NCI-H187 (cell line): ENCODE results near the gene LRFN5.
"Not testable (repeated sequence)": the region's sequence is repeated elsewhere in the genome, so short reads cannot be mapped to it uniquely, and the experiment has no call there.

Experiments used
- DNase-seq, 2 experiments: peaks; one replicate each; lab custom pipeline; 2025; lab: John Stamatoyannopoulos, UW

Gene LRFN5

DNA sequence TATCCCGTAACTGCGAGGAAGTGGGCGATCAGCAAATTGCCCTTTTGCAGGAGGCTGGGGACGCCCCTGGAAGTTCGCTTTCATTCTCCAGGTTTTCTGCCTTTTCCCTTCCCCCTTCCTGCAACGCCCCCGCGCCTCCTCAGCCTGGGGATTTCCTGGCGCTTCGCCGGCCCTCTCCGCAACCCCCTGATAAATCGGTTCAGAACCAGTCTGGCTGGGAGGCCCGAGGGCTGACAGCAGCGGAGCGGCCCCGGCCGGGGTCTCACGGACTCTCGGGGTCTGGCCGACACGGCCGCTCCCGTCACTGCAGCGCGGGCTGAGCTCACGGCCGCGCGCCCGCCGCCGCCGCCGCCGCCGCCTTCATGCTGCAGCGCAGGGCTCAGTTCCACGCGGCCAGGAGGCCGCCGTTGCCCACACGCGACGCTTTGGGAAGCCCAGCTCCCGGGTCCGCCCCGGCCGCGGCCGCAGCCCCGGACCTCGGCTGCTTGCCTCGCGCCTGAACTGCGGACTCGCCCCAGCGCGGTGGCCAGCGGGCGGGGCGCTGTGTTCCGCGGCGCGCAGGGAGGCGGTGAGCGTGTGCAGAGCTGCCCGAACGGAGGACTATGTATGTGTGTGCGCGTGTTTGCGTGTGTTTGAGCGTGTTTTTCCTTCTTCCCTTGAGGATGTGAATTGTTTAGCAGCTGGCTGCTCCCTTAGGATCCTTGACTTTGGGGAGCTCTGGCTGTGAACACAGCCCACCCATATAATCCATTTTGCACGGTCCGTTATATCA lies at the start of gene LRFN5:
Gene LRFN5, plus strand, starts transcription at position 345 of the 772 bp plus-strand sequence.
- DNase-seq = peak in 1 of 2 experiments; percentile 21

DNA sequence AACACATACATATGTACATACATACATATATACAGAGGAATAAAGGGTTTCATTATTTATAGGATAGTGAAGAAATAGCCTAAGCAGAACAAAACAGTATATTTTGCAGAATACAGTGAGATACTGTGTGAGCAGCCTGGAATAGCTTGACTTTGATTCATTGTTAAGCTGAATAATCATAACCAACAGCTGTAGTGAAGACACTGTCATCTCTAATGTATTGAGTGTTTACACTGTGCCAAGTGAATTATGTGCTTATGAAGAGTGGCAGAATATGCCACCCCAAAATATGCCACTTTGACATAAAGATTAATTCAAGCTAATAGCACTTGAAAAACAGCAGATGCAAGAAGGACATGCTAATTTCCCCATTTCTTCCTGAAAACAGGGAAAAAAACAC lies 48.2 kb upstream of the LRFN5 start:
- no peak for DNase-seq

DNA sequence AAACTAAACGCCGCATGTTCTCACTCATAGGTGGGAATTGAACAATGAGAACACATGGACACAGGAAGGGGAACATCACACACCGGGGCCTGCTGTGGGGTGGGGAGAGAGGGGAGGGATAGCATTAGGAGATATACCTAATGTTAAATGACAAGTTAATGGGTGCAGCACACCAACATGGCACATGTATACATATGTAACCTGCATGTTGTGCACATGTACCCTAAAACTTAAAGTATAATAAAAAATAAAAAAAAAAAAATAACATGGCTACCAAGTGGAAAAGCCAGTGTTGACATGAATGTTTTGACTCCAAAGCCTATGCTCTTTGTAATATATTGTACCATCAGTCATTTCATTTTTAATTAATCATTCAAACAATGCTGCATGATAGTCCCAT lies 39.8 kb upstream of the LRFN5 start:
- not testable (repeated sequence) for DNase-seq

DNA sequence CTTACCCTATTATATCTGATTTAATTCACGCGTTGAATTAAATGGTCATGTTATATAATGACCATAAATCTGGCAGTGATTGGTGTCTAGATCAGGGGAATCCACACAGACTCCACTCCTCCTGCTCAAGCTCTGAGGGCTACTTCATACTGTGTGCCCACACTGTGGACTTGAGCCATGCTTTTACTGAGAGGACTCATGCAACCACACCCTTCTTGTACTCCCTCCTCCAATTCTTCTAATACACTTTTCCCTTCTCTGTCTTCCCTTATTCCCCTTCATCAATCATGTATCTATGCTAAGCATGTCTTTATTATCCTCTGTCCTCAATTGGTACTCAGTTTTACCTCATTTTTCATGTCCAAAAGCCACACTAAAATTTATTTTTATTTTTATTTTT lies 37.7 kb upstream of the LRFN5 start:
- DNase-seq = no peak

DNA sequence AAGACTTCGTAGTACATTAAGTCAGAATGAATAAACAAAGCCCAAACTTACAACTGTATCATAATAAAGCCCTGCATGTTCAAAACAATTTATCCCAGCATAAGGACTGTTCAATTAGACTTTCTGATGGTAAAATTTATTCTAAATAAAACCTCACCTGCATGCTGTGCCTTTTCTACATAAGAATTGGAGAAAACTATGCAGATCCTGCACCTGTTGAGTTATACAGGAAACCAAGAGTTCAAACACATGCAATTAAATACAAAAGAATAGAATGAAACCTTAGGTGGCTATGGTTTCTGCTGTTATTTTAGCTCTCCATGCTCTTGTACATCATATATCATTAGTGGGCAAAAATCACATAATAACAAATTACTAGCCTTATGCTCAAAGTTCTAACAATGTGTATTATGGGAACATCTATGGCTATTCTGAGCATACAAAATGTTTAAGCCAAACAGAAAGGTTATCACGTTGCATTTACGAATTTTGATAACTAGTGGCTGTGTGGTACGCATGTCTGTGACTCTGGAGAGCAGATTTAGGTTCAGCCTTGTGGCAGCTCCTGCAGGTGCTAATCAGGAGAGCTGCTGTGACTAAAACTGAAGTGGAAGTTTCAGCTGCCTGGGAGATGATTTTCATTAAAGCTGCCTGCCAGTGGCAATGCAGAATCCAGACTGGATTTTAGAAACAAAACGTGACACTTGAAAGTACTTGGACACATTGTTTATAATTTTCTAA lies 36.1 kb upstream of the LRFN5 start:
- peak in 1 of 2 experiments; percentile 31 for DNase-seq

DNA sequence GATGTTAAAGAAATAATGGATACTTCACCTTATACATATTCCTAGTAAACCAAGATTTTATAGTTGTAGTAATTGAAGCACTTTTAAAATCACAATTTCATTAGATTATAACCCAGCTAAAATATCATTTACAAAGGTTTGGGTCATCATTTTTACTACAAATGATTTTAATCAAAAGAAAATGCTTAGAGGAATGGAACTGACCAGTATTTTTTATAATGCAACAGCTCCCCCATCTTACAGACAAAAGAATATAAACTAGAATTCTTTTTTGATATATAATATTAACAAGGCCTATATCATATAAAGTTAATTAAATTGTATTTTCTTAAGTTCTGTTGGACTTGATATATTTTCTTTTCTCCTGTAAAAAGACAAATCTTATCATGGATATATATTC lies 20.4 kb upstream of the LRFN5 start:
- no peak for DNase-seq

DNA sequence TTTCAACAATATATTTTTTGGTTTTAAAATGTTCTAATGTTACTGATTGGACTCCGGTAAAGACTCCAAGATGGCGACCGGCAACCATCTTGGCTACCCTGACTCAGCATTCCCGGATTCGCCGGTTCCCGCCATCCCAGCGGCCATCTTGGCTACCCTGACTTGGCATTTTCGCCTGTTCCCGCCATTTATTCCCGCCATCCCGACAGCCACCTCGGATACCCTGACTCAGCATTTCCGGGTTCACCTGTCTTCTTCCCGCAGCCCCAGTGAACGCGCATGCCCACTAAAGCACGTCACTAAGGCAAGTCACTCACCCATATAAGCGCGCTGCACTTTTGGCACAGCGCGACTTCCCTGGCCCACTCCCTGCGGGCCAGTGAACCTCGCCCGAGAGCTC lies 9.0 kb upstream of the LRFN5 start:
- no peak for DNase-seq

DNA sequence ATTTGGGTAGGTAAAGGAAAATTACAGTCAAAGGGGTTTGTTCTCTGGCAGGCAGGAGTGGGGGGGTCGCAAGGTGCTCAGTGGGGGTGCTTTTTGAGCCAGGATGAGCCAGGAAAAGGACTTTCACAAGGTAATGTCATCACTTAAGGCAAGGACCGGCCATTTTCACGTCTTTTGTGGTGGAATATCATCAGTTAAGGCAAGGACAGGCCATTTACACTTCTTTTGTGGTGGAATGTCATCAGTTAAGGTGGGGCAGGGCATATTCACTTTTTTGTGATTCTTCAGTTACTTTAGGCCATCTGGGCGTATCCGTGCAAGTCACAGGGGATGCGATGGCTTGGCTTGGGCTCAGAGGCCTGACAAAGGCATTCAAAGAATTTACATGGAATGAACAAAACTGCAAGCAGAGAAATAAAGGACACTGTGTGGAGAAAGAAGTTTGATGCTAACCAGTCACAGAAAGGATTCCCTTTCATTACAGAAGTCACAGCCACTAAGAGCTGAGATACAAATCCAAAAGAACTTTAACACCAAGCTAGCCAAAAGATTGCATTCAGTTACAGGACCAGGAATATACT lies 6.8 kb upstream of the LRFN5 start:
- DNase-seq = not testable (repeated sequence)

DNA sequence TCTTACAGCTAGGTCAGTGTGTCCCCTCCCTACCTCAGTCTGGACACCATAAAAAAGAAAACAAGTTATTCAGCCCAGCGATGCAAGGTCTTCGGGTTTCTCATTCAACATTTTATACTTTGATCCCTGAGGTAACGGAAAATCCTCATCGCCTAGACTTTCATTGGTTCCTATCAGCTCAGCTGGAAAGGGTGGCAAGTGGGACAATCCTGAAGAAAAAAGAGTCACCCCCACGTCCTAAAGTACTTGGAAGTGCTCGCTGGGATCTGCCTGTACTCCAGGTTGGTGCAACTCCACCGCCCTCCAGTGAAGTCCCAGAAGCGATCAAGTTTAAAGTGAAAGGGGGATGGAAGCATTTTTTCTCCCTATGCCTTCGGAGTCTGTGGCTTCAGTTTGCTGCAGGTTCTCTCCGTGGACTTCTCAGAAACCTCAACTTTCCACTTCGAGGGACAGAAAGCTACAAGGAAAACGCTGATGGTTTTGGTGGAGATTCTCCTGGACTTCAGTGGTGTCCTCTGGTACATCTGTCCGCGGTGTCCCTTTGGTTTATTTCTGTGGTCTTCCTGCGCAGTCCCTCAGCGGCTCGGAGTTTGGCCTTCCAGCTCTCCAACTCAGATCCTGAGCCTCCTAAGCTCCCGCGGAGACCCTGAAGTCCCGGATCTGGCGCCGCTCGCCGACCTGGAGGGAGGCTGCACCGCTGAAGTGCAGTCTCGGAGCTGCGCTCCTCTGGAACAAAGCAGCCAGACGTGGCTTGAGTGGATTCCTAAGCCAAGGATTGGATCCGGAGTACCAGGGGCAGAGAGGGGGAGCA lies 1.8 kb upstream of the LRFN5 start:
- DNase-seq = peak; percentile 80 to 91

DNA sequence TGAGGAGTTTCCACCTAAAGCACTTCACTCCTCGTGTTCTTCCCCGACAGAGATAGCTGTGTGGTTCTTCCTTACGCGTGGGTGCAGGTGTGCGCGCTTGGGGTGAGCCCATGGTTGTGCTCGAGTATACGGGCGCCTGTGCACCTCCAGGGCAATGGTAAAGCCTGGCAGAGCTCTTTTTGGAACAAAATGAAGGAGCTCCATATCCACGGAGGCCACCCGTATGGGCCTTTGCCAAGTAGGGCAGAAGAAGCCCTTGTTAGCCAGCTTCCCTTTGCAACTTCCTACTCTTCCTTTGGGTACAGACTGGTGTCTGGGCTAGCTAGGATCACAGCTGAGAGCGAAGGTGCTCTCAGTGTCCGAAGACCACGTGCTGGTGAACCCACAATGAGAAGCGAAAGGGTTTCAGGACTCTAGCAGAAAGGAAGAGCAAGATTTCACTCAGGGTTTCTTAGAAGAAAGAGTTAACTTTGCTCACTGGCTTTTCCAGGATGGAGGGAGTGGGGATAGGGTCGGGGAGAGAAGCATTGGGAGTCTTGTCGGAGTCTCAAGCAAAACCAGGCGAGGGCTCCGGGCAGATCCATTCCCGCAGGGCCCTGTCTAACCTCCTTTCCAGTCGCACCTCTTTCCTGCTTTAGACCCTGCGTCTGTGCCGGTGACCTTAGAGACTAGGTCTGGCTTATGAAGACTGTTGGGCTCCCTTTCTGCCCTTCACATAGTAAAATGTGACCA lies 960 bp upstream of the LRFN5 start:
- DNase-seq = peak; percentile 55 to 91

DNA sequence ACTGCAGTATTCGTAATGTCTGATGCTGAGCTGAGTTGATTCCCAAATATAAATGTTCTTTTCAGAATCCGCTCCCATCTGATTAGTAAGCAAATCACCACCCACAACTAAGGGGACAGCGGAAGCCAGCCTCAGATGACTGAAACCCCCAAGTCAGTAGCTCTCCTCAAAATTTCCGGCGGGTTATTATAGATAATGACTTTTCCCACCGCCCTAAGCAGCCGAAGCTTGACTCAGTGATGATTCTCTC lies 469 bp upstream of the LRFN5 start:
- no peak for DNase-seq

DNA sequence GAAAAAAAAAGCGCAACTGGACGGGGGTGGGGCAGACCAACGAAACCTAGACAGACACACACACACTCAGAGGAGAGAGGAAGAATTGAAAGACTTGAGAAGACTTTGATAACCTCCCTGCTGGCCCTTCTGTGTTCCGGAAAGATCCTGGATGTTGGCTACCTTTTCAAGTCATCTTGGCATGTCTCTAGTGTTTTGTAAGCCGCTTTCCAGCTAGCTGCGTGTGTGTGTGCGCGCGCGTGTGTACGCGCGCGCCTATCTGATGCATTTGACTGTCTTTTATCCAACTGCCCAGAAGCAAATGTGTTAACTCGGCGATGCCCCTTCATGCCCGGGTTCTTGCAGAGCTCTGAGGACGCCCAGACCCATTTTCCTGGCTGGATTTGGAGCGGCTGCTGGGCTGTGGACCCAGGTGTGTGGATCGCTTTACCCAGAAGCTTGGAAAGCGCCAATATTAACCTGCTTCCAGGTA lies 664 bp downstream of the LRFN5 start:
- DNase-seq = peak in 1 of 2 experiments; percentile 59

DNA sequence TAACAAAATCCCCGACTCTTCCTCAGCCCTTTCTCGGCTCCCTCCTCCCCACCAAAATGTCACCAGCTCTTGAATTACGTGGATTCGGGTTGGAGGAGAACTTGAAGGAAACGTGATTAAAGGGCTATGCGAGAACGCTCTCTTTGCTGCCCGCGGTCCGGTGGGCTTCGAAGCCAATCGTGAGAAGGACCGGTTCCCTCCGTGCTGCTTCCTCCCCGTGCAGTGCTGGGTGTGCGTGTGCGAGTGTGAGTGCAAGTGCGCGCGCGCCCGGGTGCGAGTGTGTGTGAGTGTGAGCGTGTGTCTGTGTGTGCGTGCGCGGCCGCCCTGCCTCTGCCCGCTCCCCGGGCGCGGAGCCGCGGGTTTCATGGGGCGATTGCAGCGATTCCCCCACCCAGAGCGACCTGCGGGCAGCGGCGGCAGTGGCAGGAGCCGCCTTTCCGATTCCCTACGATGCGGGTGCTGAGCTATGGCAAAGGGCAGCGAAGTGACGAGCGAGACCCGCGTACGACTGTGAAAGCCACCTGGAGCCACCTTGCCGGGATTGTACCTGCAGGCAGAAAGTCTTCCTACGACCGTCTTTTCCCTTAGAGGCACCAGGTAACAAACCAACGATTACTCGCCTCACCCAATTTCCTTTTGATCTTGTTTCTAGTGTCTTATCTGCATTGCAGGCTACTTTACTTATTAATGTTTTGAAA lies 1.4 kb downstream of the LRFN5 start:
- peak; percentile 31 to 73 for DNase-seq

DNA sequence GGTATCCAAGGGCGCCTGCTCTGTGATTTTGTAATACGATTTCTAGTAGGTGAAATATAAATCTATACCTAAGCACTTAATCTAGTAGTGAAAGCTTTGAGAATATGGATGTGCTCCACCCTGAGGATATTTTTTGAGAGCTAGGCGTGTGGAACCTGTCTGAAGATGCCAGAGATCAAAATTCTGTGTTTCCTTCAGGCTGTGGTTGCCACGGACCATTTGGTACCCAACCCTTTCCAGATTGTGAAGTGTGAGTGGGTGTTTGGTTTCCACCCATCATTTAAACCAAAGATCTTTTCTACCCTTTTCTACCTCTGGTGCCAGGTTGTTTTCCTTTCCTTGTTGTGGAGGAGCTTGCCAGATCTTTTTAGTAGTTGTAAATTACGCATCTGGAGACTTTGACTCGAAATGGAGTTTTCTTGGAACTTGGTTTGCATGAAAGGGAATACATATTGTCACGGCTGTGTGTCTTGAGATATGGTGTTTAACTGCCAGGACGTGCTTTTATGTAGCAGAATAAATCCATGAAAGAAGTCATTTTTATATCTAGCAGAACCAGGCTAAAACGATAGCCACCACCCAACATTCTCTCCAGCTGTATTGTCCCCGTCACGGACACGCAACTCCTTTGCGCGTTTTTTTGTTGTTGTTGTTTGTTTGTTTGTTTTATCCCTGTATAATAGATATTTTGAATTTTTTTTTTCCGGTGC lies 2.2 kb downstream of the LRFN5 start:
- DNase-seq = peak; percentile 67 to 73

DNA sequence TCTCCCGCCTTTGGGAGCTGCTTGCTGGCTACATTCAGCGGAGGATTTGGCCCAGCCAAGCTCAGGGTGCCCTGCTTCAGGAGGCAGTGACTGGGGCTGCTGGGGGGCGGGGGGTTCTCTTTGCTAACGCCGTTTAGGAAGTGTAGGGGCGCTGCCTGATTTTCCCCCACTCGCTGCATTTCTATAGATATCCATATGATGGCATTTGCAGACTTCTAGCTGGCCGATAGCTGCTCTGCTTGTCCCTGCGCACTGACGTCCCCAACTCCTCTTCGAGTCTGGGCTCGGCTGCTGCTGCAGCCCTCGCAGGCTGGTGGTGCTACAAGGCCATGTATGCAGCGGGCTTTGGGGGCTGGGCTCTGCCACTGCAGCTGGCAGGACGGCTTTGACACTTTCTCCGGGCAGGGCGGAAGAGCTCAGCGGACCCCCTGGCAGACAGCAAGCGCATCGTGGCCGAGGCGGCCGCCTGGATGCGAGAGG lies 3.1 kb downstream of the LRFN5 start:
- DNase-seq = peak in 1 of 2 experiments; percentile 44

DNA sequence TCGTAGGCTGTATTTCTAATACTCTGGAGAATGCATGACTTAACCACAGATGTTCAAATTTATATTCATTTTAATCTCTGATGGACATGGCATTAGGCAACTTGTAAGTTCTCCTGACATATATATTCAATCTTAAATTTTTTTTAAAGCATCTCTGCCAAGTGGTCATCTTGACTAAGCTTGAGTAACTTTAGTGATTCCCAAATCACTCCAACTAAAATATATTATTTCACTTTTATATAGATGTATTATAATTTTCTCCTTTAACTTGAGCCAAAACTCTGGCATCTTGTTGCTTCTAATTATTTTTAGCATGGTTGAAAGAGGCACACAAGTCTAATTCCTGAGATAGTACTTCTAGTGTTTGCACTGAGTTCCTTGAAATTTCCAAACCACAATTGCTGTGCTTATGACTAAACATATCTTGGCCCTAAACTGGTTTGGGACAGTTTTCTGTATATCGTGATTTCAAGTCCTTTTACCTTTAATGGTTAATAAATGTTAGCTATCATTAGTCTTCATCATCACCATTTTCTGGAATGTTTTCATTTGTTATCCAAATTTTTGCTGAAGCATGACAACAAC lies 8.4 kb downstream of the LRFN5 start:
- no peak for DNase-seq

DNA sequence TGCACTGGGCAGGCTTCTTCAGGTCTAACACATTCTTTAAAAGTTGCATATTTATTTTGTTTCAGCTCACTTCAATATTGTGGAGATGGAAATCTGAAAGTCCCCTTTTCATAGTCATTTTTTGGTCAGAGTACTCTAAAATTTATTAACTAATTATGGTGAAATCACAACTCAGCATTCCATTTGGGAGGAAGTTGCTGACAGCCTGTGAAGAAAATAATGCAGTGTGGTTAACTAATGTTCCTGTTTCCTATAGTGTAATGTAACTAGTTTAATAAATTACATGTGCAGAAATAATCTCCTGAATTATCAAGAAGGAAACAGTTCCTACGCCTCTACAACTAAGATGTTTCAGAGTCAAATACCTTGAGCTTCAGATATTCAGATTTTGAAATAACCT lies 17.1 kb downstream of the LRFN5 start:
- DNase-seq = no peak

DNA sequence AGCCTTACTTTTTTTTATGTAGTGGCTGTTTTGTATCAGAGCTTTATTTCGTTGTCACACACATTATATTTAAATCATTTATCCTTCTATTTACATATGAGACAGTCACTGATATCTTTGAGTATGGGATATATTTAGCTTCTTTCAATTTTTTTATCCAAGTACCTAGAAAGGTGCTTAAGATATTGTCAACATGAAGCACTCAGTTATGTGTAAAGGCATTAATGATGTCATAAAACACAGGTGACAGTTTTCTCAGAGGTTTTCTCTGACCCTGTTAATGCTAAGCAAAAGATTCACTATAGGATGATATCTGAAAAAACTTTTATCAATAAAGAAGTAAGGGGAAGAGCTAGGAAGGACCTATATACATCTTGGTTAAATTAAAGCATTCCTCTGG lies 23.2 kb downstream of the LRFN5 start:
- DNase-seq = no peak

DNA sequence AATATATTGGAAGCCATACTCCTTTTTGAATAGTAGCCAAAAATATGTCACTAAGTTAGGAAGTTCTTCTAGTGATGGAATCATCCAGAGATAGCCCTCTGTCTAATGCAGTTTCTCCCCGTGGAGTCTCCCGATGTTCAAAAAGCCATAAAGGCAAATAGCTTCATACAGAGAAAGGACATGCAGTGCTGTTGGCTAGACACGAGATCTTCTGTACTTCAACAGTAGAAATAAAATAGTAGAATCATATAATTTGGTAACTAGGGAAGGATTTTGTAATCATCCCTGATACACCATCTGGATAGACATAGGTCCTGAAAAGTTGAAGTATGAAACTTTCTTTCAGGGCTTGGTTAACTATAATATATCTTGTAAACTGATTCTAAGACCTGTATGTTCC lies 27.6 kb downstream of the LRFN5 start:
- DNase-seq = no peak
